Dermis microvascular lymphatic vessel endothelial cell (primary cell): ENCODE results near the gene C1QL3. TPM values are rescaled to one million over a fixed set of nuclear protein-coding genes. Genes with fewer than 3 reads are reported as not detected.

Experiments
- DNase-seq, 2 donors: peaks; one replicate each; pipeline versions ENCODE4 v3.0.0 to v3.0.0-alpha.2; 2010; ENCODE audit warnings: low read depth in 2 of 2
- total RNA-seq: library from RNA; depleted of rRNA; stranded (reverse); fragments of >200 nt; gene quantifications from 2 replicates; pipeline ENCODE4 v1.2.1, GENCODE V29; 2014

C1QL3 gene
- total RNA-seq: 0.39 and 0.76 TPM in 2 replicates

DNA sequence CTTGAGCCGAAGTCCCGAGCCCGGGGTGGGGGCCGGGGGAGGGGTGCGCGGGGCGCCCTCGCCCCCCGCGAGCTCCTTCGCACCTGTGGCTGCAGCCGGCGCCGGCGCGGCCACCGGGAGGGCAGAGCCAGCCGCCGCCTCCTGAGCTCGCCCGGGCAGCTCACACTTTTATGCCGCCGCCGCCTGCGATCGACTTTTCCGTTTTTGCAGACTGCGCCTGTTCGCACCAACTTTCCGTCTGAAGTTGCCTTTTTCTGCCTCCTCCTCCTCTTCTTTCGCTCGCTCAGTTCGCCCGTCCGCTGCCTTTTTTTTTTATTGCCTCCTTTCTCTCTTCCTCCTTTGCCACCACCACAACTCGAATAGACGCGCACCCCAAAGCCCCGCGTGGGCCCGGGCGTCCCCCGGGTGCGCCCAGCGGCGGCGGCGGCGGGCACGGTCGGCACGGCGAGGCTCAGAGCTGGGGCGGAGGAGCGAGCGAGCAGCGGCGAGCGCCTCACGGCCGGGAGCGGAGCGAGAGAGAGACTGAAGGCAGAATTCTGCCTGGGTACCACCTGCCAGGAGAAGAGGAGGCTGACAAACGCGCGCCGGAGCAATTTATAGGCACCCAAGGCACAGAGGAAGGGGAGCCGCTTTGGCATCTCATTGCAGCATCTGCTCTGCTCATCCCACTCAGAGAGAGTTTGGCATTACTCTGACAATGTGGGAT is at the start of gene C1QL3:
Gene C1QL3, minus strand, starts transcription at position 569 of the 706 bp plus-strand sequence. CDS start 814 bp downstream, outside the sequence.
- DNase-seq: peak in 1 of 2 donors; percentile 47

GRCh38 chr10:16570731-16571130 is 49.1 kb upstream of the C1QL3 start:
- no peak for DNase-seq

GRCh38 chr10:16566202-16566805 is 44.6 kb upstream of the C1QL3 start:
- DNase-seq: no peak

DNA sequence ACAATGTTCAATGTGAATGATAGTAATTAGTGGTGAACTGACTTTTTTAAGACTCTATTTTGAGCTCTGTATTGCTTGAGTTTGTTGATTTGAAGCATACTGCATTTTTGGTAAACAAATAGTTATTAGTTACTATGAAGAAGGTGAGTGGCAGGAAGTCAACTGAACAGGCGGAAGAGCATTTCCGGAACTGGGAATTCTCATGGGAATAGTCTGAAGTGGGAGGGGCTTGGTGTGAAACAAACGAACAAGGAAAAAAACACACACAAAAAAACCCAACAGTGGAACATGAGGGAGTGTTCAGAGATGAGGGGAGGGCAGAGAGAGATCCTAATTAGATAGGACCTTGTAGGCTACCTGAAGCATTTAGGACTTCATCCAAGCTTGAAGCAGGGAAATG is 43.9 kb upstream of the C1QL3 start:
- DNase-seq: peak; percentile 62 to 63

DNA sequence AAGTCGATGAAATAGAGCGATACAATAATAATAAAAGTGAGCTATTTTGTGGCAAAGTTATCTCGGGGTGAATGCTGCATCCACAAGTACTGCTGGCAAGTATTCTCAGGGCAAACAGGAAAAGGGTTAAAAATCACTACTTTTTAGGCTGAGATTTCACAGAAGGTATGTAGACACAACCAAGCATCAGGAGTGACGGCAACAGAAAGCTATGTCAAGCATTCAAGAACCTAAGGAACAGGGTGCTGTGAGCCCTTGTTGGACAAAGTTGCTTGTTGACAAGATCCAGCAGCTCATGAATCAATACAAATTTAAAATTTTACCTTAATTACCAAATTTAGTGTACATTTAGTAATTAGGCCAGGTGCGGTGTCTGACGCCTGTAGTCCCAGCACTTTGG is 41.2 kb upstream of the C1QL3 start:
- no peak for DNase-seq

GRCh38 chr10:16559236-16559773 is 37.6 kb upstream of the C1QL3 start:
- DNase-seq: no peak

DNA sequence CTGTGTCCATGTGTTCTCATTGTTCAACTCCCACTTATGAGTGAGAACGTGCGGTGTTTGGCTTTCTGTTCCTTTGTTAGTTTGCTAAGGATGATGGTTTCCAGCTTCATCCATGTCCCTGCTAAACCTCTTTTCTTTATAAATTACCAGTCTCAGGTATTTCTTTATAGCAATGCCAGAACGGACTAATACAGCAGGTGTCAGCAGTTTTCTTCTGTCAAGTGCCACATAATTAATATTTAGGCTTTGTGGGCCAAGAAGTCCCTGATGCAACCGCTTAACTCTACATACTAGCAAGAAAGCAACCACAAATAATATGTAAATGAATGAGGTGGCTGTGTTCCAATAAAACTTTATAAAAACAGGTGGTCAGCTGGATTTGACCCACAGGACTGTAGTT is 26.3 kb upstream of the C1QL3 start:
- no peak for DNase-seq

DNA sequence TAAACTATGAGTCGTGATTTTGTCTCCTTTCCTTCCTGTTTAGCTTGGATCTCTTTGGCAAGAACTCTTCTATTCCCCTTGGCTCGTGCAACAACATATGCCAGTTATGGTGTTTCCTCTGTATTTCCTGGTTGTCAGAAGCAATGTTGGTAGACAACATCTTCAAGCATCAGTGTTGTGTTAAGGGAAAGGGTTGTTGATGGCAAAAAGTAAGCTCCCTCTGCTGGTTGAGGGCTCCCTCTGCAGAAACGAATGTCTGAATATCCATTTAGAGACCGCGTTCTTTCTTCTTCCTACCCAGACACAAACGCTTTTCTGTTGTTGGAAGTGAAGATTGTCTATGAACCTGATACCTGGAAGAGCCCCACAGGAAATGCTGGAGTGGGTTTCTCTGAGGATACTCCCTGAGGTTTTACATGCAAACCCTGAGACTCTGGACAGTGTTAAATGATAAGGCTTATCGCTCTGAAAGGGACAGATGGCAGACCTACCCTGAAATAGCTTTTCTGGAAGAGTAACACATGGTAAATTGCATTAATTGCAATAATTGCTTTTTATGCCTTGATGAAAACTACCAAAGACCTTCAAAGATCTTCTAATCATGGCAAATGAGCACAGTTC is 23.5 kb upstream of the C1QL3 start:
- peak in 1 of 2 donors; percentile 48 for DNase-seq

- no peak for DNase-seq
Observed at GRCh38 chr10:16544591-16544990, 22.9 kb upstream of the C1QL3 start.

DNA sequence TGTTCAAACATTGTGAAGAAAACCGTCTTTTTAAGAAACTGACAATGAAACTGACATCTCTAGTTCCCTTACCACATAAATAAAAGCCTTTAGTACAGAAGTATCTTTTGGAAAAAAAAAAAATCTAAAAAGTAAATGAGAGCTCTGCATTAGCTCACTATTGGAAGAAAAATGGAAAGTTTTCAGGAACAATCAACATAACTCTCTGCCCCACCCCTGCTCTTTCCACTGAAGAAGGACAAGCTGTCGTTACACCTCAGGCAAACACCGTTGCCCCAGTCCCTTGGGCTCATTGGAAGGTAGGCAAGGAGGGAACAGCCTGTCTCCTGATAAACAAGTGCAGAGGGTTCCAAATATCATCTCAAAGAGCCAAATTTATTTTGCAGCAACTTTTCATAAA is 22.4 kb upstream of the C1QL3 start:
- DNase-seq: no peak

GRCh38 chr10:16536155-16536554 is 14.5 kb upstream of the C1QL3 start:
- DNase-seq: no peak

GRCh38 chr10:16529853-16530252 is 8.2 kb upstream of the C1QL3 start:
- no peak for DNase-seq

DNA sequence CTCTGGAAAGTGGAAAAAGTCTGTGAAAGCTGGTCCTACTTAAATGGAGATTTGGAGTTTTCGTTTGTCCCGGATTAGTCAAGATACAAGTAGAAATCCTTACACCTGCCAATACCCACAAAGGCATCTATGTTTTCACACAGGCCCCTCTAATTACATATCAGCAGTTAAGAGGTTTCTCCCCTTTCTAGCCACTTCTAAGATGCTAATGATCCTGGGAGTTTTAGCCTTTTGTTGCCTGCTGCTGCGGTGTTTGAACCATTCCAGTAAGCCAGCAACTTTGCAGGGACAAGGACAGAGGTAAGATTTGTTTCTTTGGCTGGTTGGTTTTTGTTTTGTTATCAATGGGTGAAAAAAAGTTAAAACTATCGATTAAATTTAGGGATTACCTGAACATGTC is 5.8 kb upstream of the C1QL3 start:
- DNase-seq: no peak

- peak in 1 of 2 donors; percentile 39 for DNase-seq
Observed at GRCh38 chr10:16520900-16521299, 779 bp downstream of the C1QL3 start.

DNA sequence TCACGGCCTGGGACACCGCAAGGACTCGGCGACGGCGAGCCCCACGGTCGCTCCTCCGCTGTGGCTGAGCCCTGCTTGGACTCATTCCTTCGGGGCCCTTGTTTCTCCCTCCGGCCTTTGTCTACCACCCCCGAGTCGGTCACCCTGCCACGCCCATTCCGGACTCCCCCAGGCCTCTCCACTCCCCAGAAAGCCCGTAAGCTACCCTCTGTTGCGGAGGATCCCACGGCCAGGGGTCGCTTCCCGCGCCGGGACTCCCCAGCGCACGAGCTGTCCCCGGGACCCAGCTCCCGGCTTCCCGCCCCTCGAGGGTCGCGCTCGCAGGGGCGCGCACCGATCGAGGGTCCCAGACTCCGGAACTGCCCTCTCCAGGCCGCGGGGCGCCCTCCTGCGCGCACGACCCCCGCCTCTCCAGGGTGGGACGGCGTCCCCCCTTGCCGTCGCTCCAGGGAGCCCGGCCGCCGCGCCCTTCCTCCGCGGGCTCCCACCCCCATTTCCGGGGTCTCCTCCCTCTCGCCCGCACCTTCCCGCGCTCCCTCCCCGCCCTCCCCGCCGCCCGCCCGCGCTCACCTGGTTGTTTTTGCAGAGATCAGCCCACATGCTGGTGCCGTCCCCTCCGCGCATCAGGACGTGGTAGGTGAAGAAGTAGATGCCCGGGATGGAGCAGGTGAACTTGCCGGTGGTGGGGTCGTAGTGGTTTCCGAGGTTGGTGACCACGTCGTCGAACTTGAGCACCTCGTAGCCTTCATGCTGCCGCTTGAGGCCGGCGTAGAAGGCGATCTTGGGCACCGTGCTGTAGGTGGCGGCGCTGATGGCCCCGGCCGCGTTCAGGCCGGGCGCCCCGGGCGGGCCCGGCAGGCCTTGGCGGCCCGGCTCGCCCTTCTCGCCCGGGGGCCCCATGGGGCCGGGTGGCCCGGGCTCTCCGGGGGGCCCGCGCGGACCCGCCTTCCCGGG is 1.5 kb downstream of the C1QL3 start:
- DNase-seq: no peak

GRCh38 chr10:16519250-16519907 is 2.3 kb downstream of the C1QL3 start:
- DNase-seq: no peak

- DNase-seq: peak in 1 of 2 donors; percentile 29
Observed at GRCh38 chr10:16518822-16519221, 2.9 kb downstream of the C1QL3 start.

DNA sequence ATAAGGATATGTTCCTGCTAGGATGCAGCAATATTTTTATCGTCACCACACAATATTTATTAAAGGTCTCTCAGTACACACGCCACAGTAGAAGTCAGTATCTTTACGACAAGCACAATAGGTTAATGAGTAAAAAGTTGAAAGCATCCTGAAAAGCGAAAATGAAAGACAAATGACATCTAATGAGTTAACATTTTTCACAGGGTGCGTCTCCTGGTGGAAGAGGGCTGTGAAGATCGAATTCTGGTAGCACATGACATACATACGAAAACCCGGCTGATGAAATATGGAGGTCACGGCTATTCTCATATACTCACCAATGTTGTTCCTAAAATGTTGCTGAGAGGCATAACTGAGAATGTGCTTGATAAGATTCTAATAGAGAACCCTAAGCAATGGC is 10.8 kb downstream of the C1QL3 start:
- no peak for DNase-seq

DNA sequence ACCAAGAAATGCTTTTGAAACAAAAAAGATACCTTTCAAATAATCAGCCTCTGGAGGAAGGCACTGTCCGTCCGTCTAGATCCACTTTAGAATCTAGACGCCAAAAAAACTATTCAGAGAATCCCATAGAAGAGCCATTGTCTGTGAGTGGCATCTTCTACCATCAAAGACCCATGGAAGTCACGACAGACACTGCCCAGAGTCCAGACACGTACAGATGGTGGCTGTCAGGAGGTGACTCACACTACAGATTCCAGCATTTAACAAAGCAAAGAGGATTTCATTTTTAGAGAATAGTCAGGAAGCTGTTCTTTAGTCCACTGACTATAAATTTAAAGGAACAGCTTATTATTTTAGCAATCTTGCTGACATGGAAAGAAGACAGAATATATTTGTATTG is 11.7 kb downstream of the C1QL3 start:
- peak; percentile 23 to 65 for DNase-seq

DNA sequence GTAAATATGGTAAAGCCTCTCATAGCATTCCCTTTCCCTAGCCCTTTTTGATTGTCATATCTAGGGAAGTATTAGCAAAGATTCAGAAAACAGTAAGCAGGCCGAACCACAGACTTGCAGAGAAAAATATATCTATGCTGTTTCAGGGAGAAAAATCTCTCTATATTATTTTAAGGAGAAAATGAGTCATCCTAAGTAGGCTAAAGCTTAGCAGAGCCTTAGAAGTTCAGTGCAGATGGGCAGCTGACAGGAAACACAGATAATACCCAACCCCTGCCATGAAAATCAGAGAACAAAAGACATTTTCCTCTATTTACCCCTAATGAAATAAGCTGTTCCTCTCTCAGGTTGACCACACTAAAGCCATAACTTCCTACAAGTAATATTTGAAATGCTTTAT is 16.5 kb downstream of the C1QL3 start:
- DNase-seq: peak in 1 of 2 donors; percentile 53

GRCh38 chr10:16497911-16498310 is 23.8 kb downstream of the C1QL3 start:
- peak in 1 of 2 donors; percentile 12 for DNase-seq
